ENCODE measurements around the gene PBX4.

GRCh38 chr19:19618219-19619051, at the start of gene PBX4:
- TF ChIP-seq CTCF (IDR thresholded peaks at IDR 0.05; ENCODE audit: insufficient read depth, low read length, poor library complexity, severe bottlenecking) (no peak), EZH2phosphoT487 (conservative IDR thresholded peaks at IDR 0.05; ENCODE audit: low read length) (no peak)
